GM10248 (cell line): Measurements from ENCODE around the gene GRAMD4.

Experiments
- CTCF ChIA-PET: fragments of 300-600 bp; sonication (Branson Sonifier 250); formaldehyde crosslinking; extraction: SDS; loops from one replicate; lab custom pipeline; 2021; ENCODE audit warnings: antibody characterized with exemption; lab: Yijun Ruan, JAX
- POLR2A ChIA-PET: fragments of 350-650 bp; sonication (Branson Sonifier 250); formaldehyde crosslinking; extraction: SDS; loops from one replicate; lab custom pipeline; 2020; ENCODE audit warnings: antibody characterized with exemption; lab: Yijun Ruan, JAX
- DNase-seq: peaks from one replicate; pipeline ENCODE4 v3.0.0; 2012; ENCODE audit errors: extremely low spot score
- TF ChIP-seq, protein P1 (sequence below): IDR thresholded peaks from 2 replicates; pipeline ENCODE4 v1.5.1; 2012; ENCODE audit warnings: mild to moderate bottlenecking, low read depth; ENCODE audit errors: extremely low read depth, missing control alignments, control extremely low read depth

Gene GRAMD4

GRCh38 chr22:46707305-46707704 is 87.1 kb downstream of the GRAMD4 start:
- TF ChIP-seq, protein P1, sequence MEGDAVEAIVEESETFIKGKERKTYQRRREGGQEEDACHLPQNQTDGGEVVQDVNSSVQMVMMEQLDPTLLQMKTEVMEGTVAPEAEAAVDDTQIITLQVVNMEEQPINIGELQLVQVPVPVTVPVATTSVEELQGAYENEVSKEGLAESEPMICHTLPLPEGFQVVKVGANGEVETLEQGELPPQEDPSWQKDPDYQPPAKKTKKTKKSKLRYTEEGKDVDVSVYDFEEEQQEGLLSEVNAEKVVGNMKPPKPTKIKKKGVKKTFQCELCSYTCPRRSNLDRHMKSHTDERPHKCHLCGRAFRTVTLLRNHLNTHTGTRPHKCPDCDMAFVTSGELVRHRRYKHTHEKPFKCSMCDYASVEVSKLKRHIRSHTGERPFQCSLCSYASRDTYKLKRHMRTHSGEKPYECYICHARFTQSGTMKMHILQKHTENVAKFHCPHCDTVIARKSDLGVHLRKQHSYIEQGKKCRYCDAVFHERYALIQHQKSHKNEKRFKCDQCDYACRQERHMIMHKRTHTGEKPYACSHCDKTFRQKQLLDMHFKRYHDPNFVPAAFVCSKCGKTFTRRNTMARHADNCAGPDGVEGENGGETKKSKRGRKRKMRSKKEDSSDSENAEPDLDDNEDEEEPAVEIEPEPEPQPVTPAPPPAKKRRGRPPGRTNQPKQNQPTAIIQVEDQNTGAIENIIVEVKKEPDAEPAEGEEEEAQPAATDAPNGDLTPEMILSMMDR, result no peak
- POLR2A ChIA-PET, result no interaction called here
- no peak for DNase-seq

DNA sequence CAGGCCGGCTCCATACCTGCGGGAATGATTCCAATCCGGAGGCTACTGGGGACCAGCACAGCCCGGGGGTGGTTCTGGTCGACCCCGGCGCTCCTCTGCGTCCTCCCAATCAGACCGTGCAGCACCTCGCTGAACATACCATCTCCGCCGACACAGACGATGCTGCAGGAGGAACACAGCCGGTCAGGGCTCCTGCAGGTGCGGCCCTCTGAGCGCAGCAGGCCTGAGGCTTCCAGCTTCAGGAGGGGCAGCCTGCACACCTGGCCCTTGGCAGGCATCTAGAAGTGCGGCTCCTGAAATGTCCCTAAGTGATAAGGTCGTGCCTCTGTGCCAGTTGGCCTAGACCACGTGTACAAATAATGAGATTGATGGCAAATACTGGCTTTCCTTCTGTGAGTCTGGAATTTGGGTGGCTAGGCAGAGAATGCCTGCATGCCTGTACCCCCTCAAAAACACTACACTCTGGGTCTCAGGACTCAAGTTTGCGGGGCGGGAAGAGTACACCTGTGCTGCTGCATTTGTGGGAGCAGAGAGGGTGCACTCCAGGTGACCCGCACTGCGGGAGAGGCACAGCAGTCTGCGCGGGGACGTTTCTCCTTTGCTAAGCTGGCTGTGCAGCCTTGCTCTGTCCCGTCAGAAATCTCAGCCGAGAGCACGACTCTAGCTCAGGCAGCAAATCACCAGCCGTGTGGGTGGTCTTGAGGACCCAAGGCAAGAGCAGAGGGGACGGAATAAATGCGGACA is 87.8 kb downstream of the GRAMD4 start:
- DNase-seq, result no peak
- POLR2A ChIA-PET, result no interaction called here
- CTCF ChIA-PET, result no interaction called here
- TF ChIP-seq, protein P1, result no peak

More at GRCh38 chr22:46707305-46707704, 87.1 kb downstream of the GRAMD4 start:
- CTCF ChIA-PET, result no interaction called here

- no peak for DNase-seq
- TF ChIP-seq, protein P1, result no peak
- POLR2A ChIA-PET, result no interaction called here
- CTCF ChIA-PET, result interaction anchor here (0.7 kb wide), 1 partner anchor 145 kb away, joined by 3 read pairs; no protein-coding TSS in a partner anchor
Measured at GRCh38 chr22:46708766-46709330, 88.7 kb downstream of the GRAMD4 start.

DNA sequence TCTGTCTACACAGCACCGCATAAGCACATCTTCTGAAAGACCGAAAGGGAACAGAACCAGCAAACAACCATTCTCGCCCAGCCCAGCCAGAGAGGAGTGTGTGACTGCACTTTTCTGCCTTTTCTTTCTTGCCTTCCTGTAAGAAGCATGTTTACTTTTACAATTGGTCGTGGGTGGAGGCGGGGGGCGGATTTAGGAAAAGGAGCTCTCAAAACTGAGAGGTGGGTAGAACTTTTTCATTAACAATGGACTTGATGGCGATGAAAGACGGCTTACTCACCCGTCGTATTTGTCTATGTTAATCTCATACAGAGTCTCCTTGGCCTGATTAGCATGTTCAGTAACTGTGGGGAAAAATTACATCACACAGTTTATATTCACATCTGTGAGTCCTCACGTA is 90.6 kb downstream of the GRAMD4 start:
- no peak for DNase-seq
- ChIA-PET POLR2A (no interaction called here), CTCF (no interaction called here)
- TF ChIP-seq, protein P1, result no peak

DNA sequence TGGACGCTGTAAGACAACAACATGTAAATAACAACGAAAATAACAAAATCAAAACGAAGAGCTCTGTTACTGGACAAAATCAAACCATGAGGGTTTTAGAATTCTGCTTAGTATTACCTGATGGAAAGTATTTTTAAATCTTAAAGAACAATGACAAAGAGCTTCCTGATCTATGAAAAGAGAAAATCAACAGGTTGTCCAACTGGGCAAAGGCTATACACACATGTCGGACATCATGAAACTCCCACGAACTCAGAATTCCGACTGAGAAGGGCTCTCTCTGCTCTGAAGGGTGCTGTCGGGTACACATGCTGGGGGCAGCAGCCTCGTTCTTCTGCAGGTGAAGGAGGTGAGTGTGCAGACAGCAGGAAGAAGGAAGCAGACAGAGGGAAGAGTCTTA is 92.1 kb downstream of the GRAMD4 start:
- DNase-seq, result no peak
- POLR2A ChIA-PET, result no interaction called here
- TF ChIP-seq, protein P1, result no peak
- CTCF ChIA-PET, result no interaction called here

DNA sequence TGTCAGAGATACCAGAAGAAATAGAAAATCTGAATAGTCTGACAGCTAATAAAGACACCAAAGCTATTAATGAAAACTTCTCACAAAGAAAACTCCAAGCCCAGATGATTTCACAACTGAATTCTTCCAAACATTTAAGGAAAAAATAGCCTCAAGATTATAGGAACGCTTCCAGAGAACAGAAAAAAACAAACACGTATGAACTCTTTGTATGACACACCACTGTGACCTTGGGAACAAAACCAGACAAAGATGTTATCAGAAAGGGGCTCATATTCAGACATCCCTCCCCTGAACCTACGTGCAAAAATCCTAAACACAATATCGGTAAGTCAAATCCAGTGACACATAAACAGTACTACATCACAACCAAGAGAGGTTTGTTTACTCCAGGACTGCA is 94.4 kb downstream of the GRAMD4 start:
- ChIA-PET POLR2A (interaction anchor here (0.6 kb wide), 1 partner anchor 21 kb away, joined by 3 read pairs; no protein-coding TSS in a partner anchor), CTCF (interaction anchor here (1.9 kb wide), 1 partner anchor 151 kb away, joined by 6 read pairs; no protein-coding TSS in a partner anchor)
- DNase-seq, result no peak
- TF ChIP-seq, protein P1, result no peak
